Amniotic stem cell (primary cell): ENCODE data around the gene ERN1.

Experiments used
- DNase-seq: peaks from one replicate; lab custom pipeline; 2025; lab: John Stamatoyannopoulos, UW

Gene ERN1

GRCh38 chr17:64004218-64004770 lies 125.7 kb downstream of the ERN1 start:
- DNase-seq, result no peak

- no peak for DNase-seq
Measured at GRCh38 chr17:64003526-64004121, 126.3 kb downstream of the ERN1 start.

- DNase-seq, result no peak
Measured at GRCh38 chr17:64002658-64003525, 127.1 kb downstream of the ERN1 start.

DNA sequence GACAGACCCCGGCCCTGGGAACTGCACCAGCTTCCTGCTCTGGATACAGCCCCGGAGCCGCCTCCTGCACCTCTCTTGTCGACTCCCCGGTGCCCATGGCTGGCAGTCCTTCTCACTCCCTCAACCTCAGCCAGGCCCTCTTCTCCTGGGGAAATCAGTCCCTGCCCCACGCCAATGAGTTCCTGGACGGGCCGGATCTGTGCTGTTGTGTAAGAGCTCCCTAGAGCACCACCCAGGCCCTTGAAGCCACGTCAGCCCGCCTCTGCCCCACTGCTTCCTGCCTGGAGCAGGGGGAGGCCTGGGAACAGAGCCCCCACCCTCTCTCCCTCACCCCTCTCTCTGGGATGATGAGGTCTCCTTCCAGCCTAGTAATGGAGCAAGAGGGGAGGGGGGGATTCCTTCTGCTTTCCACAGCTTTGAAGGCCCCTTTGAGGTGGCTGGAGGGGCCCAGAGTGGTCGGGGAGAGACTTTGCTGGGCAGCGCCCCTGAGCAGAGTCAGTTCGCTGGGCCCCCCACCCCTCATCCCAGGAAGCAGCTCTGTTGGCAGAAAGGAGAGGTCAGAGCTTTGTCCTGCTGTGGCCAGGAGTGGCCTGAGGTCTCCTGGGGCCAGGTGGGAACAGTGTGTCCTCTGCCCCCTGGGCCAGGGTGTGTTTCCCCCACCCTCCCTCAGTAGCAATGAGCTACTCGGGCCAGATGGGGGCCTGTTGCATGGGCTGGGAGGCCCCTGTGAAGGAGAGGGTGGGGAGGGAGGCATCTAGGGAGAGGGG lies 128.0 kb downstream of the ERN1 start:
- DNase-seq, result no peak

DNA sequence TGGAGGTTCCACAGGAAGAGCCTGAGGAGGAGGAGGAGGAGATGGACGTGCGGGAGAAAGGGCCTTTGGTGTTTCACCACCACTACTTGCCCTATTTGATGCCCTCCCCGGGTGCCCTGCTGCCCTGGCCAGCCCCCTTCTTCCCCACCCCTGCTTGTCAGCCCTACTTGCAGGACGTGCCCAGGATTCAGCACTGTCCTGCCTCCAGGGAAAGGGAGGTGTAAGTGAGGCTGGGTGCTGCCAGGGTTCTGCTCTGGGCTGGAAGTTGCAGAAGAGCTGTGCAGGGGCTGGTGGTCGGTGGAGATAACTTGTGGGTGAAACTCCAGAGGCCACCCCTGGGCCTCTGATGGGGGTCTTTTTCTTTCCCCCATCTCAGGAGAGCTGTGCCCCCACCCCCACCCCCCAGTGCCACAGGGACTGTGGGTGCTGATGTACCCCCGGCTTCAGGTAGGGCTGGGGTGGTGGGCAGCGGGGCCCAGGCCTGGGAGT lies 128.8 kb downstream of the ERN1 start:
- DNase-seq, result no peak

DNA sequence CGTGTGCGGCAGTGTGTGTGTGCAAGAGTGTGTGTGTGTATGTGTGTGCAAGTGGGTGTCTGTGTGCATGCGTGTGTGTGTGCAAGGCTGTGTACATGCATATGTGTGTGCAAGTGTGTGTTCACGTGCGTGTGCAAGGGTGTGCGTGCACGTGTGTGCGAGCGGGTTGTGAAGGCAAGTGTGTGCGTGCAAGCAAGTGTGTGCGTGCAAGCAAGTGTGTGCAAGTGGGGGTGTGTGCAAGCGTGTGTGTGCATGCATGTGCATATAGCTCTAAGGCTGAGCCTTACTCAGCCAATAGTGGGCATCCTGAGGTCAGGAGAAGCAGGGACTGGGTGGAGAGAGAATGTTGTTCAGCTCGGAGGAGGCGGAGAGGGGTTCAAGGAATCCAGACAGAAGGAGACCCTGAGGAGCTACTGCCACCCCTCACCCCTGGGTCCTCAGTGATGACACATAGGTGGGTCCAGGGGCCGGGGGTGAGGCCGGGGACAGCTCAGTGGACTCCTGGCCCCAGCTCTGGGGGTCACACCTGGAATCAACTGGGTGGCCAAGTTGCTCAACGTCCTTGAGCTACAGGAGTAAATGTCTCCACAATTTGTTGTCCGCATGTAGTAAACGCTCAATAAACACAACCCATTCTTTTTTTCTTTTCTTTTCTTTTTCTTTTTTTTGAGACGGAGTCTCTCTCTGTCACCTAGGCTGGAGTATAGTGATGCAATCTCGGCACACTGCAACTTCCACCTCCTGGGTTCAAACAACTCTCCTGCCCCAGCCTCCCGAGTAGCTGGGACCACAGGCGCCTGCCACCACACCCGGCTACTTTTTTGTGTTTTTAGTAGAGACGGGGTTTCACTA lies 130.0 kb downstream of the ERN1 start:
- DNase-seq, result no peak

DNA sequence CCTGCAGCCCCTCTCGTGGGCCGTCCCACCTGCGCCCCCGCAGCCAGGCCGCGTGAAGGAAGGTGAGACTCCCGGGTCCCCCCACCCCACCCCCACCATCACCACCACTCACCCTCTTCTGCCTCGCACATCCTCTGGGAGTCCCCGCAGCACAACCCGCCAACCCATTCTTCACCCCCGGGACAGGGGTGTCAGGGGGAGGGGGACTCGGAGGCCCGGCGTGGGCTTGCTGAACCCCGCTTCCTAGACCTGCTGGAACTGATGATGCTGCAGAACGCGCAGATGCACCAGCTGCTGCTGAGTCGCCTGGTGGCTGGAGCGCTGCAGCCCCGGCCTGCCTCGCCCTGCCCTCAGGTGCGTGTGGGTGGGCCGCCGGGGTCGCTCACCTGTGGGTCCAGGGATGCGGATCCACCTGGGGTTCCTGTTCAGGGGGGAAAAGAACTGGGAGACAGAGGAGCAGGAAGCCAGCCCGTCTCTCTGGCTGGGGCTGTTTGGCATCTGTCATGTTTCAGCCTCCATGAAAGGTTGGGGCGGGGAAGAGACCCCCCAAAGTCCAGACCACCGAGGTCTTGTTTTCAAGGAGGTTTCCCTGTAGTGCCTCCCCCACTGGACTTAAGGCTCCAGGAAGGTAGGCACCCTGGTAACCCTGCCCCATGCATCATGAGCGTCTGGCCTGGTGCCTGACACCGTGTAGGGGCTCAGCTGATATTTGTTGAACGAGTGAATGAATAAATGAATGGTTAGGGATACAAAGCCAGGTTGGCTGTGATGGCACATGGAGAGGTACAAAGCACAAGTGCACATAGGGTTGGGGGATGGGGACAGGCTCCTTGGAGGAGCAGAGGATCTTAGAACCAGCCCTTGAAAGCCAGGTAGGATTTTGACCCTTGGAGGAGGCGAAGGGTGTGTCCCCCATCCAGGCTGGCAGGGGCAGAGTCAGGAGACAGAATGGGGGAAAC lies 130.9 kb downstream of the ERN1 start:
- no peak for DNase-seq

DNA sequence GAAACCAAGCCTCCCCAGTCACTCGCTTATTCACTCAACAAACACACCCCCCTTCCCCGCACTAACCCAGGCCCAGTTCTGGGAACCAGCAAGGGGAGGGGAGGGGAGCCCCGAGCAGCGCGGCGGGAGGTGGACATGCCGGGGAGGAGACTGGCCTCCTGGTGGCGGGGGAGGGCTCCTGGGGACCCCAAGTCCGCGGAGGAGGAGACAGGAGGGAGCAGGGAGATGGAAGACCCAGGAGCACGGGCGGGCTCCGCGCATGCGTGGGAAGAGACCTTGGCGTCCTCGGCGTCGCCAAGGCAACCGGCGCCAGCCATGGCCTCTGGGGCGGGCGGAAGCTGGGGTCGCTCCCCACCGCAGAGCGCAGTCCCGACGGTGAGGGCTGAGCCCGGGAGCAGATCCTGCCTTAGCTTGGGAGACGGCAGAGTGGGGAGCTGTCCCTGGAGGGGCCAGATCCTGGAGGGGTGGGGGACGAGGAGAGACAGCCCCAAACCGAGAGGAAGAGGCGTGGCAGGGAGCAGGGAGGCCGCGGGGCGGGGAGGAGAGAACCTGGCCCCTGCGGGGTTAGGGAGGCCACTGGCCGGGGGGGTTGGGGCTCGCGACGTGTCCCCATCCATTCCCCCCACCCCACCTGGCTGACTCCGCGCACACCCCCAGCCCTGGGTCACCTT lies 131.8 kb downstream of the ERN1 start, which contains the start of gene PRR29:
TSS of gene PRR29 (plus strand) at position 302 of the 671 bp plus-strand sequence. CDS start at position 316, 14 bp downstream.
- no peak for DNase-seq

- DNase-seq, result no peak
Measured at GRCh38 chr17:63997341-63998048, 132.4 kb downstream of the ERN1 start.

DNA sequence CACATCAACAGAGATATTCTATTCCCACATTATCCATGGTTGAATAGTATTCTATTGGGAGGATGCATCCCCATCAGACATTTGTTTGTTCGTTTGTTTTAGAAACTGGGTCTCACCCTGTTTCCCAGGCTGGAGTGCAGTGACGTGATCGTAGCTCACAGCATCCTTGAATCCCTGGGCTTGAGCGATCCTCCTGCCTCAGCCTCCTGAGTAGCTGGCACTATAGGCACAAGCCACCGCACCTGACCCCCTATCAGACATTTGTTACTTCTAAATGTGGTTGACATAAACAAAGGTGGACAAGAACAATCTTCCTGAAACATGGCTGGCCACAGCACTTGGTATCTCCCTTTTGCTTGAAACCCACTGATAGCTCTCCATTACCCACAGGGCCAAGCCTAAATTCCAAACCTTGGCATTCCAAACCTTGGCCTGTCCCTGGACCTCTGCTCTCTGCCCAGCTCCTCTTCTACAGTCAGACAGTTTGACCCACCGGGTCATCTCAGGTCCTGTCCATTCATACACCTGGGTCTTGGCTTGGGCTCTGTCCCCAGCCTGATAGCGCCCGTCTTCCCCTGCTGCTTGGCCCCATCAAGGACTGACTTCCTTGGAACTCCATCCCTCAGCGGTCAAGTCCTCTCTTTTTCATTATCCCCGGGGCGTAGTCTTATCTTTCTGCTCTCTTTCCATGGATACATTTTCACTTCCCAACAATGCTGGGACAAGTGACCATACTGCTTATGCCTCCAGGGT lies 133.3 kb downstream of the ERN1 start:
- no peak for DNase-seq

- DNase-seq, result no peak
Measured at GRCh38 chr17:63995626-63996025, 134.3 kb downstream of the ERN1 start.

- DNase-seq, result no peak
Measured at GRCh38 chr17:63993368-63993985, 136.5 kb downstream of the ERN1 start.

DNA sequence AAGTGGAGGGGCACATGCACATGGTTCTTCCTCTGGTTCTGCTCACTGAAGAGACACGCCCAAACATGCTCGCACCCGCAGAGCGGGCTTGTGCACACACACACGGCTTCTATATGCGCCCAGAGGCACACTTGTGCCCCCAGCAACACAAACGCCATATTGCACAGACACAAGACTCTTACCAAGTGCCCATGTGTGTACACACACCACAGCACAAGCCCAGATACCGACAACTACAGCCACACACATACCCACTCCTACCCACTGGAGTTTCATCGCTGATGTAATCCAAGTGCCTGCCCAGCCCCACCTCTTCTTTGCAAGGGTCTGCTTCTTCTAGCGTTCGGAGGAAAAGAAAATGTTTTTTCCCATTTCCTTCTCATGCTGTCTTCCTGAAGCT lies 138.3 kb downstream of the ERN1 start:
- DNase-seq, result no peak

GRCh38 chr17:63989622-63990345 lies 140.2 kb downstream of the ERN1 start:
- DNase-seq, result no peak
